Esophagus (tissue), 2 donors: ENCODE measurements around the gene NDST1. TPM values are rescaled to one million over a fixed set of nuclear protein-coding genes. Genes with fewer than 3 reads are reported as not detected.

Experiments used
- H3K27ac ChIP-seq, 2 donors: one replicate each; pipeline ENCODE4 v1.5.1; 2013; ENCODE audit warnings: low read depth in 2 of 2, mild to moderate bottlenecking in 2 of 2, inconsistent platforms in 1 of 2, low read length in 1 of 2, moderate library complexity in 1 of 2
- H3K27me3 ChIP-seq, 2 donors: one replicate each; pipeline ENCODE4 v1.6.1; 2013; ENCODE audit warnings: low read length in 2 of 2, control low read depth in 1 of 2, mild to moderate bottlenecking in 1 of 2; ENCODE audit not compliant: insufficient read depth in 2 of 2, control insufficient read depth in 1 of 2
- H3K36me3 ChIP-seq, 2 donors: one replicate each; pipeline ENCODE4 v1.6.1; 2013; ENCODE audit warnings: low read length in 1 of 2; ENCODE audit not compliant: control insufficient read depth in 2 of 2, insufficient read depth in 2 of 2
- H3K4me1 ChIP-seq, 2 donors: one replicate each; pipeline ENCODE4 v1.6.1; 2013; ENCODE audit warnings: low read length in 1 of 2; ENCODE audit not compliant: control insufficient read depth in 2 of 2, insufficient read depth in 2 of 2
- H3K4me3 ChIP-seq, 2 donors: one replicate each; pipeline ENCODE4 v1.5.1; 2013; ENCODE audit warnings: low read length in 2 of 2, mild to moderate bottlenecking in 2 of 2, low read depth in 1 of 2, moderate library complexity in 1 of 2
- H3K9me3 ChIP-seq, 2 donors: one replicate each; pipeline ENCODE4 v1.6.1; 2013; ENCODE audit warnings: mild to moderate bottlenecking in 2 of 2, low read depth in 1 of 2, low read length in 1 of 2, moderate library complexity in 1 of 2; ENCODE audit not compliant: control insufficient read depth in 2 of 2, insufficient read depth in 1 of 2
- WGBS, 2 donors: extraction: QIAGEN DNeasy Blood & Tissue Kit; methylation state at CpG; one replicate each; pipeline ENCODE4 v1.1.7; 2013; 5-methylcytosine and 5-hydroxymethylcytosine counted together
- polyA plus RNA-seq, 2 donors: library from polyadenylated mRNA; stranded (reverse); fragments of 200-250 nt; gene quantifications; one replicate each; pipeline ENCODE4 v1.2.3, GENCODE V29; 2013
- donor health status: healthy with polysubstance abuse.
- donor health status: Bipolar disorder and iron deficiency.

NDST1 gene
- polyA plus RNA-seq, 2 donors = 29.9 to 37.3 TPM

- no peaks in the 10 kb centered on the region for H3K9me3 ChIP-seq
- no peak overlapping the region for H3K4me3 ChIP-seq
- no peaks in the 10 kb centered on the region for H3K27me3 ChIP-seq
- peaks cover 4 to 7% of the 10 kb centered on the region in 2 donors for H3K4me1 ChIP-seq
- 92 to 94% methylated on average over 6 of the region's 6 CpGs for WGBS, 2 donors
- H3K27ac ChIP-seq = no peak overlapping the region
- no peaks in the 10 kb centered on the region for H3K36me3 ChIP-seq
These were observed 97.0 kb downstream of the NDST1 start for GRCh38 chr5:150604894-150605440.

GRCh38 chr5:150605546-150605945 lies 97.6 kb downstream of the NDST1 start:
- no peak overlapping the region for H3K27ac ChIP-seq
- no peaks in the 10 kb centered on the region for H3K36me3 ChIP-seq
- WGBS, 2 donors = 56 to 68% methylated on average over 6 of the region's 6 CpGs
- peaks cover 0 to 2% of the 10 kb centered on the region in 2 donors for H3K4me1 ChIP-seq
- no peak overlapping the region for H3K4me3 ChIP-seq
- H3K9me3 ChIP-seq = no peaks in the 10 kb centered on the region
- H3K27me3 ChIP-seq = no peaks in the 10 kb centered on the region

GRCh38 chr5:150606476-150606875 lies 98.5 kb downstream of the NDST1 start:
- Histone ChIP-seq H3K4me3 (no peak overlapping the region), H3K4me1 (peaks cover 2% of the 10 kb centered on the region in 2 donors), H3K27me3 (no peaks in the 10 kb centered on the region), H3K9me3 (no peaks in the 10 kb centered on the region), H3K36me3 (no peaks in the 10 kb centered on the region), H3K27ac (no peak overlapping the region)
- WGBS, 2 donors = 77 to 81% methylated on average over 9 of the region's 9 CpGs

GRCh38 chr5:150607105-150607504 lies 99.2 kb downstream of the NDST1 start:
- Histone ChIP-seq H3K27me3 (no peaks in the 10 kb centered on the region), H3K27ac (no peak overlapping the region), H3K9me3 (no peaks in the 10 kb centered on the region), H3K36me3 (no peaks in the 10 kb centered on the region), H3K4me1 (peaks cover 2 to 3% of the 10 kb centered on the region in 2 donors), H3K4me3 (no peak overlapping the region)
- 88% methylated on average over 6 of the region's 6 CpGs for WGBS, 2 donors

Other genes starting within 250 kb of the NDST1 start
- under 1 TPM; 0.11 to 0.24 TPM for gene CAMK2A, start 218.4 kb upstream of the NDST1 start, polyA plus RNA-seq
- 1 to 10 TPM in 1 of 2 donors, under 1 TPM in 1; 0.77 to 1.6 TPM for gene ARSI, start 205.2 kb upstream of the NDST1 start, polyA plus RNA-seq
- 10 to 100 TPM; 13.0 to 13.5 TPM for gene TCOF1, start 150.4 kb upstream of the NDST1 start, polyA plus RNA-seq
- 100 to 1,000 TPM; 111 to 256 TPM for gene CD74, start 95.2 kb upstream of the NDST1 start, polyA plus RNA-seq
- gene RPS14, start 58.4 kb upstream of the NDST1 start, polyA plus RNA-seq = 1,000 to 10,000 TPM; 2,283 to 4,187 TPM
- 1 to 10 TPM; 4.3 to 5.0 TPM for gene SYNPO, start 132.5 kb downstream of the NDST1 start, polyA plus RNA-seq
- gene MYOZ3, start 153.1 kb downstream of the NDST1 start, polyA plus RNA-seq = under 1 TPM; 0.05 to 0.24 TPM
- gene RBM22, start 192.9 kb downstream of the NDST1 start, polyA plus RNA-seq = 10 to 100 TPM; 16.2 to 18.4 TPM